NCI-H1105 (cell line): ENCODE measurements around the gene SMYD5.

Experiments
- DNase-seq: peaks from one replicate; lab custom pipeline; 2025; lab: John Stamatoyannopoulos, UW

The SMYD5 gene

DNA sequence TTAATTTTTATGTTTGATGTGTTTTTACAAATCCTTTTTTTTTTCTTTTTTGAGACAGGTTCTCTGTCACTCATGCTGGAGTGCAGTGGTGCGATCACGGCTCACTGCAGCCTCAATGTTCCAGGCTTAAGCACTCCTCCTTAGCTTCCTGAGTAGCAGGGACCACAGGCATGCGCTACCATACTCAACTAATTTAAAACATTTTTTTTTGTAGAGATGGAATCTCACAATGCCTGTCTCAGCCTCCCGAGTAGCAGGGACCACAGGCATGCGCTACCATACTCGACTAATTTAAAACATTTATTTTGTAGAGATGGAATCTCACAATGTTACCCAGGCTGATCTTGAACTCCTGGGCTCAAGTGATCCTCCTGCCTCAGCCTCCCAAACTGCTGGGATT lies 8.4 kb upstream of the SMYD5 start:
- DNase-seq, result no peak

DNA sequence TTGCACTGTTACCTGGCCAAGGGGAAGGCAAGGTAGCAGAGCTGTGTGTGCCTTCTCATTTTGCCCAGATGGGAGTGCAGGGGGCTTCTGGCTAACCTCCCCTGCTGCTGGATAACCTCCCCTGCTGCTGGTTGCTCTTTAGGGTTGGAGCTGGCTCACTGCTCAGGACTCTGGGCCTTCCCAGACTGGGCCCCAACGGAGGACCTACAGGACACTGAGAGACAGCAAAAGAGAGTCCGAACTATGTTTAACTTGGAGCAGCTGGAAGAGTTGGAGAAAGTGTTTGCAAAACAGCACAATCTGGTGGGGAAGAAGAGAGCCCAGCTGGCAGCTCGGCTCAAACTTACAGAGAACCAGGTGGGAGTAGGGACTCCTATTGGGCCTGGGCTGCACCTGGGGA lies 5.8 kb upstream of the SMYD5 start:
- DNase-seq, result no peak

DNA sequence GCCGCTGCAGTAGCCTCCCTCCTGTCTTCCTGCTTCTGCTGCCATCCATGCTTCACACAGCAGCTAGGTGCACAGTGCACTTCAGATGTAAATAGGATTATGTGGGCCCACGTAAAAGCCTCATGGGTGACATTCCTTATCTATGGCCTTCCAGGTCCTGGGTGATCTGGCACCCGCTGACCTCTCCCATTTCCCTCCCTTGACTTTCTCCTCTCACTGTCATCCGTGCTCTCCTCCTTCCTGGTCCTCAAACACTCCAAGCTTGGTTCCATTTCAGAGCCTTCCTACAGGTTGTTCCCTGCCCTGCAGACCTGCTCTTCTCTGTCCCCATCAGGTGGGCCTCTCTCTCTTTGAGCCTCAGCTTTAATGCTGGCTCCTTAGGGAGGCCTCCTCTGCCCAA lies 4.0 kb upstream of the SMYD5 start:
- no peak for DNase-seq

DNA sequence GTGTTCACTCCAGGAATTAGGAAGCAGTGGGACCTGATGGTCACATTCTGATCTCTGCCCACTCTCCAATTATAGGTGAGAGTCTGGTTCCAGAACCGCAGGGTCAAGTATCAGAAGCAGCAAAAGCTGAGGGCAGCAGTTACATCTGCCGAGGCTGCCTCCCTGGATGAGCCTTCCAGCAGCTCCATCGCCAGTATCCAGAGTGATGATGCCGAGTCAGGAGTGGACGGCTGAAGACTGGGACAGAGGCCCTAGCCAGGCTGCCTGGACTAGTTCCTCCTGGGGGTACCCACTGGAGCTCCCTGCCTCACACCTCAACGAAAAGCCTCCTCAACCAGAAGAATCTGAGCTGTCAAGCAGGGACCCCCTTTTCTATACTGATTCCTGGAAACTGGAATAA lies 3.3 kb upstream of the SMYD5 start:
- no peak for DNase-seq

DNA sequence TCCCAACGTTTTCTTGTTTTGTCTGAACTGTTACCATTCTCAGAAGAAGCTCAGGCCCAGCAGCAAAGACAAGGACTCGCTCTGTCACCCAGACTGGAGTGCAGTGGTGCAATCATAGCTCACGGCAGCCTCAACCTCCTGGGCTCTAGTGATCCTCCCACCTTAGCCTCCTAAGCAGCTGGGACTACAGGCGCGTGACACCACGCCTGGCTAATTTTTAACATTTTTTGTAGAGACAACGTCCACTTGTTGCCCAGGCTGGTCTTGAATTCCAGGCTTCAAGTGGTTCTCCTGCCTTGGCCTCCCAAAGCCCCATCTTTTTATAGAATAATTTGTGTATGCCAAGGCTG lies 2.0 kb upstream of the SMYD5 start:
- no peak for DNase-seq

DNA sequence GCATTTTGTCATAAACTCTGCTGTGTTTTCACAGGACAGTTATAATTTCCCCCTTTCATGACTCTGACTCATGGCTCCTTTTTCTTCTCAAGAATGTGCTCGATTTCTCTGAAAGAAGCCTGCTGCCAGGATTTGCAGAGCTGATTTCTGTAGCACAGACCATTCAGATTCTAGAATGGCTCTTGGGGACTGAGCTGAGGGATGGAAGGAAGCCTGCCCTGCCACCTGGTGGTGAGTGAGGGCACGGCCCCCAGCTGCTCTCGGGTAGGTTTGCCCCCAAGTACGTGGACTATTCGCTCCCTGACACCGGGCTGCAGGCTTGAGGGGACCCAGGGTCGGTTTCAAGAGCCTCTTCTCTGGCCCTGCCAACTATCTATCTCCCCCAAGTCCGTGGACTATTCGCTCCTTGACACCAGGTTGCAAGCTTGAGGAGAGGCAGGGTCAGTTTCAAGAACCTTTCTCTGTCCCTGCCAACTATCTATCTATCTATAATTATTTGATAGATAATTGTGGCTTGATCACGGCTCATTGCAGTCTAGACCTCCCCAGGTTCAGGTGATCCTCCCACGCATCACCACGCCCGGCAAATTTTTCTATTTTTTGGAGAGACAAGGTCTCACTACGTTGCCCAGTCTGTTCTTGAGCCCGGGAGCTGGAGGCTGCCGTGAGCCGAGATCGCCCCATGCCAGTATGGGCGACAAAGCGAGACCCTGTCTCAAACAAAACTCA lies 1.4 kb upstream of the SMYD5 start:
- peak; percentile 52 for DNase-seq

DNA sequence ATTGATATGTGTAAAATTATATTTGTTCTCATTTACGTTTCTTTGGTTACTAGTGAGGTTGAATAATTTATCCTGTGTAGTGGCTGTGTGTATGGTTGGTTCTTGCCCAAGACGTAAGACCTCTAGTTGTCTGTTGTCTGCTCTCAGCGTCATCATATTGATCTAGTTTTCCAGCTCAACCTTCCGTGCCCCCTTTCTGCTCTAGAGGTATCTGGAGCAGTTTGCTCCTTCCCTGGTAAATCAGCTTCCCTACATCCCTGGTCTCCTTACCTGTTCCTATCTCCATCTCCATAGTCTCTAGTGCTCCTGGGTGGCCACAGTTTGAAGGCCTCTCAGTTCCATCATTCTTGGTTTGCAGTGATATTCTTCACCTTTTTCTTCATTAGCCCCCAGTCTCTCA lies 1.2 kb downstream of the SMYD5 start:
- DNase-seq, result no peak

DNA sequence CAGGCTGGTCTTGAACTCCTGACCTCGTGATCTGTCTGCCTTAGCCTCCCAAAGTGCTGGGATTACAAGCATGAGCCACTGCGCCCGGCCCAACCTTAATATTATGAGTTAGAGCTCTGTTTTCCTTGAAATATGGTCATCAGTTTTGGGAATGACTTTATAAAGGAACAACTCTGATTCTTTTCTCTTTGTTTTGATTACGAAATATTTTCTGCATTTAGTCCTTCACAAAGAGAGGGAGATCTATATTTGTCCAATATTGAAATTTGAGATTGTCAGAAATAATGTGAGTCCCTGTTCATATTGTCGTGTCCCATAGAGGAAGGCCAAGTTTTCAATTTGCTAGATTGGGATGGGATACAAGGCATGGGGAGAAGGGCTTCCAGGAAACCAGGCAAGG lies 3.1 kb downstream of the SMYD5 start:
- no peak for DNase-seq

DNA sequence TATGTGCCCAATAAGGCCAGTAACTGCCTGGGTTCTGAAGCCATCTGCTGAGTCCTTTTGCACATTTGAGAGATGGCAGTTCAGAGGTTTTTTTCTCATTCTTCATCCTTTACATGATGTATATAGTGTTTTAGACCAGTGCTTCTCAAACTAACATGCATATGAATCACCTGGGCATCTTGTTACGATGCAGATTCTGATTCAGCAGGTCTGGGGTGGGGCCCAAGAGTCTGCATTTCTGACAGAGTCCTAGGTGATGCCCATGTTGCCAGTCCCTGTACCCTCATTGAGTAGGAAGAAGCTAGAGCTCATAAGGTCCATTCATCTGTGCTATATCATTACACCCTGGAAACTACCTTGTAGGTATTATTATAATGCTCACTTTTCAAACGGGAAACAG lies 3.8 kb downstream of the SMYD5 start:
- no peak for DNase-seq

DNA sequence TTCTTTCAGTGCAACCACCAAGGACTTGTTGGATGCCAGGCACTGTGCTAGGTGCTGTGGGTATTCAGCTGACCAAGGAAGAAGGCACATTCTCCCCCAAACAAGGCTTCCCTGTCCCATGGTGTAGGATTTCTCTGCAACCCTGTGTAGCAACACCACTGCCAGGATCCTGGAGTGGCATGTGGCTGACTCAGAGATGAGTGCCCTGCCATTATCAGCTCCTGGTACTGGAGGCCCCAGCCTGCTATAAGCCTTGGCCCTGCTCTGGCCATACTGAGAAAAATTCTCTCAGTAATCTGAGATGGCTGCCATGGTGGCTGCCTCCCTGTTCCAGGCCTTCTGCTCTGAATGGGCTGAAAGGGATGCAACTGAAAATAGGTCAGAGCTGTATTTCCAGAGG lies 4.3 kb downstream of the SMYD5 start:
- DNase-seq, result no peak

DNA sequence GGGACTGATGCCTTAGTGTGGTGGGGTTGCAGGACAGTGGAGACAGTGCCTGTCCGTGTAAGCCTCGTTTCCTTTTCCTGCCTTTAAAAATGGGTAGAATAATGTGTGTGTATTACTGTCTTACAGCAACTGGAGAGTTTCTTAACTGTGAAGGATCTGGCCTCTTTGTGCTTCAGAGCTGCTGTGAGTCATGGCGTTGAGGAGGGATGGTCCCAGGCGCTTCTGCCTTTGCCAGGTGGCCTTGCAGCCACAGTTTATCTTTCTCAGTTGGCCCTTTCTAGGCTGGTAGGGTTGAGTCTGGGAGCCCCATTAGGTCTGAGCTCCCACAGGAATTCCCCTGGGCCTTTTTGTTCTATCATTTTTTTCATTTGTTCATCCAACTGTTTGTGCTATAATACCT lies 9.8 kb downstream of the SMYD5 start:
- no peak for DNase-seq

DNA sequence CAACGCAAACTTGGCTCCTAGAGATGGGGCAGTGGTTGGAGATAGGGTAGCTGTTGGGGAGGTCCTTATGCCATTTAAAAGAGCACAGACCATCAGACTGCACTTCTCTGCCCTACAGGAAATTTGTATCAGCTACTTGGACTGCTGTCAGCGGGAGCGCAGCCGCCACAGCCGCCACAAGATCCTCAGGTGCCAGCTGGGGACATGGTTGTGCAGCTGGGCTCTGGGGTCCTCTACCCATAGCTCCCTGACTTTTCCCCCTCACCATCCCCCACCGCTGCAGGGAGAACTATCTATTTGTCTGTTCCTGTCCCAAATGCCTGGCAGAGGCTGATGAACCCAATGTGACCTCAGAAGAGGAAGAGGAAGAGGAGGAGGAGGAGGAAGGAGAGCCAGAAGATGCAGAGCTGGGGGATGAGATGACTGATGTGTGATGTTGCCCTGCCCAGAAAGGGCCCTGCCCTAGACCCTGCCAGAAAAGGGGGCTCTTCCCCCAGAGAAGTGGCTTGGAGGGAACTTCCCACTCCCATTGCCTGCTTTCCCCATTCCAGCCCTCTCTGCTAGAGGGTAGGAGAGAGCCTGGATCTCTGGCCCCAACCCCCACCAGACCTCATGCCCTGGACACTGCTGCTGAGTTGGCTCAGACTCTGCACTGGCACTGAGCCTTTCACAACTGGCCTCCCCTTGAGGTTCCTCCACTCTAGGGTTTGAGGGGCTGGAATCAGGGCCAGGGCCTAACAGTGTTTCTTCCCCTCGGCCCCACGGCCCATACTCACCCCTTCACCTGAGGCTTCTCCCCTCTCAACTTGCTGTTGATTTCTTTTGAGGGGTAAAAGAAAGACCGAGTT lies 11.7 kb downstream of the SMYD5 start:
- DNase-seq, result no peak

DNA sequence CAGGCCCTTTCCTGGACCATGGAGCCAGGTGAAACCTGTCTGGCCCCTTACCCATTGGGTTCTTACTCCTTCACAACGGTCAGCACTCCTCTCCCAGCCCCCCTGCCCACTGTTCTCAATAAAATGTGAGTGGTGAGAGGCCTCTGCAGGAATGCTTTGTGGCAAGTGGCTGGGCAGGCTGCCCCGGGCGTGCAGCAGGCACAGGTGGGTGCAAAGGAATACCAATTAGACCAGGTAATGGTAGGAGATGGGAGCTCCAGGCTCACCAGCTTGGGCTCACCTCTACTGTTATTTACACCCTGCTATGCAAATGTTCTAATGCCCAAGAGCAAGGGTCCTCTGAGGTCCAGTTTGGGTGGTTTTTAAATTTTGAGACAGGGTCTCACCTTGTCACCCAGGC lies 13.0 kb downstream of the SMYD5 start:
- DNase-seq, result no peak

DNA sequence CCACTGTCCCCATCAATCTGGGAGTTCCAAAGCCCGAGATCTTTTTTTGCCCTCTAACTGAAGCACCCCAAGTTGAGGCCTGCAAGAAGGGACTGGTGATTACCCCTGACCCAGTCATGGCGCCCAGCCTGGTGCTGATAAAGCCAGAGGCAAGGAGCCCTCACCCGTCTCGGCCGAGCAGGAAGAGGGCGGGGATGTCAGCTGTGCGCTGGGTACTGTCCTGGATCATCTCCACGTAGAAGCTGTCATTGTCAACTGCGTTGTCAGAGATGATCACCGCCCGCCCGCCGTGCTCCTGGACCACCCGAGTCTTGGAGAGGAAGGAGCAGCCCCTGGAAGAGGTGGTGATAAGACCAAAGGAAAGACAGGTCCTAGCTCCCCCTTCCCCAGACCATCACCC lies 14.6 kb downstream of the SMYD5 start:
- no peak for DNase-seq

DNA sequence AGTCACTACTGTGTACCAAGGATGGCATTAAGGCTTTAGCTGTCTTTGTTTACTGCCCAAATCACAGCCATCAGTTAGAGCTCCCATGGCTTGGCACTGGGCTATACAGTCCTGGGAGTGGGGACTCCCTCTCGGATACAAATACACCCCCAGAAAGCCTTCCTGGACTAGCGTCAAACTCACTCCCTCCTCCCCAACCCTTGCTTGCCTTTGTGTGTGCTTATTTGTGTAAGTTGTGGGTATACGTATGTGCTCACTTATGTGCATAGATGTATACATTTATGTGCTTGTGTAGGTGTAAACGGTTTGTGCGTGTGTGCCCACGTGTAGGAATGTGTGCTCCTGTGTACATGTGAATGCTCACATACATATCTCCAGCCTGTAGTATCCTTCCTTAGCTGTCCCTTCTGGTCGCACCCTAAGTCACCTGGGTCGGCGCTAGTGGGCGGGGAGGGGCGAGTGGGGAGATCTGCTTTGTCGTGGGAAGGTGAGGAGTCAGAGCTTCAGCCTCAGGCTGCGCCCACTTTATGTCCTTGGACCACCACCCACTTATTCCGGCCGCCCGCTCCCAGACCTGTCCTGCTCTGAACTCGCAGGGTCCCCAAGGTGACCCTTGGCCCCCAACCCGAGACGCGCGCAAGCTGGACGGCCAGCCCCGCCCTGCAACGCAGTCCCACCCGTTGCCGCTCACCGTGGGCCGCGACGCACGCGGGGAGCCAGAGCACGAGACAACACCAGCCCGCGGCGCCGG lies 18.5 kb downstream of the SMYD5 start:
- no peak for DNase-seq

DNA sequence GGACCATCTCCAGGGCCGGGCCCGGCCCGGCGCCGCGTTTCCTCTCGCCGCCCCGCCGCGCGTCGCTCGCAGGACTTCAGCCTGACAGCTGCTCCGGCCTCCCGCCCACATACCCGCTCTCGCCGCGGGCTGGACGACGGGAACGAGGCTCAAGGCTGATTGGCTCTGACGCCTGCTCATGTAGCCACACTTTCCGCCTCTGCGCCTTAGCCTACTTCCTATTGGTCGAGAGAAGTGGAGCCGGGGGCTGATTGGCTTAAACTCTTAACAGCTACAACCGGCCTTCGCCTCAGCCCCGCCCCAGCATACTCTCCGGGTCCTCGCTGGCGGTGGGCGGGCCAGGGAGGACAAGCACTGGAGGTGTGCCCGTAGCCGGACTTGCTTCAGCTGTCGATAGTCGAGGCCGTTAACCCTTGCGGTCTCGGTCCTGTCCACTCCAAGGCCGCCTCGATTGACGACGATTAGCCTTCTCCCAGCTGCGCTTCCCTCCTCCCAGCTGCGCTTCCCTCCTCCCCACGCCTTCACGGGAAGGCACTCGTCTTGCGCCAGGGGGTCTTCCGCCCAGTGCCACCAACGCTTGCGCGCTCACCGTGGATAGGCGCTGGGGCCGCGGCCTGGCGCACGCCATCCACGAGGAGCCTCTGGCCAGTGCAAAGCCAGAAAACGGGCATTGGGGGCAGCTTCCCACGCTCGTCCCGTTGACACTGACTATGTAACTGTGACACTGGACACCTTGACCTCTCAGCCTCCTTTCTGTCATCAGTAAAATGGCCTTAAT lies 19.3 kb downstream of the SMYD5 start, which contains the start of gene PRADC1:
TSS of gene PRADC1 (minus strand) at position 86 of the 778 bp plus-strand sequence. CDS start at position 7, 79 bp downstream.
- peak; percentile 97 for DNase-seq

DNA sequence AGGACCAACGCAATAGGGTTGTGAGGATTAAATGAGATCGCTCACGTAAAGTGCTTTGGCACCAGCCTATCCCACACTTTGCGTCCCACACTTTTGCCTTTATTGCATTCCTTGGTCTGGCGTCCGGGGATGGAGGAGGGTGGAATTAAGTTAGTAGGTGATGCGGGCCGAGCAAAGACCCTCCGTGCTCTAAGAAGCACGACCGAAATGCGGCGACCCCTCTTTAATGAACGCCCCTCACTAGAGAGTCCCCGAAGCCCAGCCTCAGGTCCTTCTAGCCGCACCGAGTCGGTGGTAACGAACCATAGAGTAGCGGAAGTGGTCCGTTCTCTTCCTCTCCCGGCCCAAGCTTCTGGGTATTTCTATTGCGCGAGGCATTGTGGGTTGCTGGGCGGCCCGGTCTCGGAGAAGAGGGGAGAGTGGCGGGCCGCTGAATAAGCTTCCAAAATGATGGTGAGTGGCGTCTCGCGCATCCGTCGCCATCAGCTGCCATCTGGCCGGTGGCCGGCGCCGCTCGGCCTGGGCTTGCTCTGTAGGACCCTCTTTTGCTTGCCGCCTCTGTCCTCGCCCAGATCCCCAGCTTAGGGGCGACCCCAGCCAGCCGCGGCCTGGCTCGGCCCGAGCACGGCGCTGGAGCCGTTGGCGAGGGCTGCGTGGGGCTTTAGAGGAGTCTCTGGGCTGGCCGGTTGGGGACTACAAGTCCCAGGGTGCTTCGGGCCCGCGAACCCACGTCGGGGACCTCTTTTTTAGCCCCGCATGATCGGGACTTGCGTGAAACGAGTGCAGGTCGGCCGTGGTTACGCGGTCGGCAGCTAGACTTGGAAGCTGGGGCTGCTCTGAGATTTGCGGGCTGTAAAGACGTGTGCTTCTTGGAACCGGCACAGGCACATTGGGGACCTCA lies 20.1 kb downstream of the SMYD5 start, which contains the start of gene CCT7:
TSS of gene CCT7 (plus strand) at position 377 of the 901 bp plus-strand sequence. CDS start at position 448, 71 bp downstream.
- peak; percentile 84 for DNase-seq

DNA sequence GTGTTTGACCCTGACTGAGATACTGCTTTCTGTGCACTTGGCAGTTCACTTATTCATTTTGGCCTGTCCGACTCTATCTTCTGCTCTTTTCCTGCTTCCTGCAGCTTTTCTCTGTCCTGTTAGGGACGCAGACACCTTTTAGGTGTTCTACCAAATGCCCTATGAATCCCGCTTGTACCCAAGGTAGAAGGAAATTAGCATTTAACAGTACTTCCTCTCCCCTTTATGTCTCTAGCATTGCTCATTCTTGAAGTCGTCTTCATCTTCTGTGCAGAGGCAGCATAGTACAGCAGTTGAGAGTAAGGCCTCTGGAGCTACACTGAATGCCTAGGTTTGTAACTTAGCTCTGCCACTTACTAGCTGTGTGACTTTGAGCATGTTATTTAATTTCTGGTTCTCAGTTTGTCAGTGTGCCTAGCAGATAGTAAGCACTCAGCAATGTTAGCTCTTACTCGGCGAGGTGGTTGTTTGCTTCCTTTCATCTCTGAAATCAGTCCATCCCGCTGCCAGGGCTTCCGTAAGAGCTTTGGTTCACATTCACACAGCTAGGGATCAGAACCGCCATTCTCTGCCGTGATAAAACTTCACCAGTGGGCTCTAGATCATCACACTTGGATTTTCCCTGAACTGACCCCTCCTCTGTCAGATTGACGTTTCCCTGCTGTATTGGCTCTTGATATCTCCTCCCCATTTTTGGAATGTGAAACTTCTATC lies 21.4 kb downstream of the SMYD5 start:
- DNase-seq, result no peak

DNA sequence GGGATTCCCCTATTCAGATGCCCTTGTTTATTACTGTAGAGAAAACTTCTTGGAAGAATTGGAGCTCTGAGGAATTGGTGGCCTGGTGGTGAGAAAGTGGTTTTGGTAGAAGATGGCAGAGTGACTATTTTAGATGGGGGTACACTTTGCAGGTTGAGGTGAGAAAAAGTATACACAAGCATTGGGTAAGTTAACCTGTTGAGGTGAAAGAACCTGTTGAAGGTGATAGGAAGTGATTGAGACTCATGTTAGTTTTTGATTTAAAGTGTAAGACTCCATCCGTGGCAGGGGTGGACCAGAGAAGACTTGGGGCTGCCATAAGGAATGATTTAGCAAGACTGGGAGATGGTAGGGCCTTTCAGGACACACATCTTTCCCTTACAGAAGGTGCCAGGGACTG lies 23.1 kb downstream of the SMYD5 start:
- no peak for DNase-seq

DNA sequence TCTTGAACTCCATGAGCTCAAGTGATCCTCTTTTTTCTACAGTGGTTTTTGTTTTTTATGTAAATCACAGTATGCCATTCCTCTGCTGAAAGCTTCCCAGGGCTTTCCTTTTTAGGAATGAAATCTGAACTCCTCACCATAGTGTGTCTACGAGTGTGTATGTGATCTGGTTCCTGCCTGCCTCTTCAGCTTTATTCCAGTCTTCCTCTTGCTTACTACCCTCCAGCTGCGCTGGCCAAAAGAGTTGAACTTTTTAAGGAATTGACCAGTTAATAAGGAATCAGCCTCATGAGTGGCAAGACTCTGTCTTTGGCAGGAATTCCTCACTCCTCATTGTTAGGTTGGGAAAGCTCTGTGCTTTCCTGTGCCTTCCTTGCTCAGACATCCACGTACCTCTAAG lies 24.1 kb downstream of the SMYD5 start:
- DNase-seq, result no peak
